ENCODE measurements around the gene SNAI1.

DNA sequence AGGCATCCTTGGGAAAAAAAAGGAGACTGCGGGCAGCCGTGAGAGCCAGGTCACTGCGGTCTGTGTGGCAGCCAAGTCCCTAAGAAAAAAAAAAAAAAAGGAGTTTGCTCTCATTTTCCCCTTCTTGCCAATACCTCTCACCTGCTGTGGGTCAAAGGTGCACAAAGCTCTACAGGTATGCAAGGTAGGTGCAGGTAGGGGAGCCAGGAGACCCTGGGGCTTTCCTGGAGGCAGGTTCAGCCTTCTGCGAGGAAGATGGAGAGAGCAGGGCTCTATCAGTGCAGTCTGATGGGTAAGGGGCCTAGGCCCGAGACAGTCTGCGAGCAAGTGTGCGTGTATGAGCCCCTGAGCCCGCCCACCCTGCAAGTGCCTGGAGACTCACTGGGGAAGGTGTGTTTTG lies 12.3 kb upstream of the SNAI1 start:
- TF ChIP-seq, protein P1, sequence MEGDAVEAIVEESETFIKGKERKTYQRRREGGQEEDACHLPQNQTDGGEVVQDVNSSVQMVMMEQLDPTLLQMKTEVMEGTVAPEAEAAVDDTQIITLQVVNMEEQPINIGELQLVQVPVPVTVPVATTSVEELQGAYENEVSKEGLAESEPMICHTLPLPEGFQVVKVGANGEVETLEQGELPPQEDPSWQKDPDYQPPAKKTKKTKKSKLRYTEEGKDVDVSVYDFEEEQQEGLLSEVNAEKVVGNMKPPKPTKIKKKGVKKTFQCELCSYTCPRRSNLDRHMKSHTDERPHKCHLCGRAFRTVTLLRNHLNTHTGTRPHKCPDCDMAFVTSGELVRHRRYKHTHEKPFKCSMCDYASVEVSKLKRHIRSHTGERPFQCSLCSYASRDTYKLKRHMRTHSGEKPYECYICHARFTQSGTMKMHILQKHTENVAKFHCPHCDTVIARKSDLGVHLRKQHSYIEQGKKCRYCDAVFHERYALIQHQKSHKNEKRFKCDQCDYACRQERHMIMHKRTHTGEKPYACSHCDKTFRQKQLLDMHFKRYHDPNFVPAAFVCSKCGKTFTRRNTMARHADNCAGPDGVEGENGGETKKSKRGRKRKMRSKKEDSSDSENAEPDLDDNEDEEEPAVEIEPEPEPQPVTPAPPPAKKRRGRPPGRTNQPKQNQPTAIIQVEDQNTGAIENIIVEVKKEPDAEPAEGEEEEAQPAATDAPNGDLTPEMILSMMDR (conservative IDR thresholded peaks at IDR 0.05): no peak
- no peak for TF ChIP-seq EZH2 (IDR thresholded peaks at IDR 0.05; ENCODE audit: low read depth)
